Measurements from ENCODE around the gene PDE1C. TPM values are rescaled to one million over a fixed set of nuclear protein-coding genes. Genes with fewer than 3 reads are reported as not detected.

The PDE1C gene
- total and polyA plus RNA-seq, 2 donors (not counting 1 experiment from before 2014, with no cell fraction given): 0.52 TPM; not detected in 1

DNA sequence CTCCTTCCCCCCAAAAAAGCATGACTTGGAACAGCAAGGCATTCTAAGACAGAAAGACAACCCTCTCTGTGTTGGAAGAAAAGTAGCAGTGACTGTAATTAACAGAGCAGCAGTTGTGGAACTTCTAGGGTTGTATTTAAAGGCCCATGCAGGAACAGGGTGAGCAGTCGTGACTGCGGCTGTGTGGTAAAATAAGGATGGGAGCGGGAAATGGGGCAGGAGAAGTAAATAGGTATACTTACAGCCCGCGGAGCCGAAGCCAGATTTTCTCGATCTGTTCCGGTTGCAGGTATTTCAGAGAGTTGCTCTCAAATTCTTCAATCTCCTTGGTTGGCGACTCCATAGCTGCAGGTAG, 179 bp downstream of the PDE1C start:
- no peak overlapping the region for H3K4me2 ChIP-seq (replicated peaks; ENCODE audit: low read depth, low read length, poor library complexity, severe bottlenecking)
- Mint-ChIP-seq H3K9me3 (ENCODE audit: insufficient read depth) (no peaks in the 10 kb centered on the region), H3K4me1 (no peaks in the 10 kb centered on the region), H3K4me3 (no peak overlapping the region), H3K27ac (no peak overlapping the region), H3K27me3 (peaks cover 47% of the 10 kb centered on the region)
- H3K4me1 ChIP-seq (ENCODE audit: control insufficient read depth in 2 of 2, insufficient read depth in 2 of 2, low read length in 2 of 2): no peaks in the 10 kb centered on the region
- no peak overlapping the region for H3K4me3 ChIP-seq (ENCODE audit: control extremely low read depth in 1 of 5, extremely low read depth in 1 of 5, insufficient read depth in 1 of 5, low read depth in 2 of 5, low read length in 4 of 5)
- no peaks in the 10 kb centered on the region for H3K36me3 ChIP-seq (replicated peaks in 1 of 2; ENCODE audit: control extremely low read depth in 1 of 2, control insufficient read depth in 1 of 2, extremely low read depth in 1 of 2, insufficient read depth in 2 of 2, low read length in 1 of 2)
- intact Hi-C loops (cut with micrococcal nuclease): no loop called here
- CTCF ChIA-PET: no interaction called here
- DNase-seq (no peak), ATAC-seq (ENCODE audit: low read depth) (no peak)
- no peak overlapping the region for H2AFZ ChIP-seq (ENCODE audit: insufficient read depth, low read depth, low read length, poor library complexity, severe bottlenecking)
- H3K27ac ChIP-seq (ENCODE audit: low read length in 2 of 2): no peak overlapping the region
- TF ChIP-seq, protein P1, sequence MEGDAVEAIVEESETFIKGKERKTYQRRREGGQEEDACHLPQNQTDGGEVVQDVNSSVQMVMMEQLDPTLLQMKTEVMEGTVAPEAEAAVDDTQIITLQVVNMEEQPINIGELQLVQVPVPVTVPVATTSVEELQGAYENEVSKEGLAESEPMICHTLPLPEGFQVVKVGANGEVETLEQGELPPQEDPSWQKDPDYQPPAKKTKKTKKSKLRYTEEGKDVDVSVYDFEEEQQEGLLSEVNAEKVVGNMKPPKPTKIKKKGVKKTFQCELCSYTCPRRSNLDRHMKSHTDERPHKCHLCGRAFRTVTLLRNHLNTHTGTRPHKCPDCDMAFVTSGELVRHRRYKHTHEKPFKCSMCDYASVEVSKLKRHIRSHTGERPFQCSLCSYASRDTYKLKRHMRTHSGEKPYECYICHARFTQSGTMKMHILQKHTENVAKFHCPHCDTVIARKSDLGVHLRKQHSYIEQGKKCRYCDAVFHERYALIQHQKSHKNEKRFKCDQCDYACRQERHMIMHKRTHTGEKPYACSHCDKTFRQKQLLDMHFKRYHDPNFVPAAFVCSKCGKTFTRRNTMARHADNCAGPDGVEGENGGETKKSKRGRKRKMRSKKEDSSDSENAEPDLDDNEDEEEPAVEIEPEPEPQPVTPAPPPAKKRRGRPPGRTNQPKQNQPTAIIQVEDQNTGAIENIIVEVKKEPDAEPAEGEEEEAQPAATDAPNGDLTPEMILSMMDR (IDR thresholded peaks at IDR 0.05): no peak
- no peak for TF ChIP-seq EZH2 (IDR thresholded peaks at IDR 0.05; ENCODE audit: borderline replicate concordance, insufficient read depth, low read depth, low read length, poor library complexity, severe bottlenecking)
- no peaks in the 10 kb centered on the region for H4K20me1 ChIP-seq (ENCODE audit: control insufficient read depth, insufficient read depth, low read length, poor library complexity, severe bottlenecking)
- POLR2A ChIA-PET: no interaction called here
- H3K9me3 ChIP-seq (ENCODE audit: control extremely low read depth in 1 of 3, control insufficient read depth in 2 of 3, insufficient read depth in 1 of 3, low read length in 2 of 3): peaks cover 0 to 6% (median 0%) of the 10 kb centered on the region in 3 donors
- H3K27me3 ChIP-seq (replicated peaks in 1 of 4; ENCODE audit: control extremely low read depth in 1 of 4, control insufficient read depth in 3 of 4, insufficient read depth in 4 of 4, low read length in 3 of 4): peaks cover 0 to 13% (median 6%) of the 10 kb centered on the region in 4 experiments
- H3K79me2 ChIP-seq (ENCODE audit: control insufficient read depth, insufficient read depth, low read length): no peaks in the 10 kb centered on the region
- 22% methylated on average over 9 of the region's 9 CpGs for WGBS (ENCODE audit: insufficient coverage)
- no peak overlapping the region for H3K9ac ChIP-seq (ENCODE audit: low read length)

DNA sequence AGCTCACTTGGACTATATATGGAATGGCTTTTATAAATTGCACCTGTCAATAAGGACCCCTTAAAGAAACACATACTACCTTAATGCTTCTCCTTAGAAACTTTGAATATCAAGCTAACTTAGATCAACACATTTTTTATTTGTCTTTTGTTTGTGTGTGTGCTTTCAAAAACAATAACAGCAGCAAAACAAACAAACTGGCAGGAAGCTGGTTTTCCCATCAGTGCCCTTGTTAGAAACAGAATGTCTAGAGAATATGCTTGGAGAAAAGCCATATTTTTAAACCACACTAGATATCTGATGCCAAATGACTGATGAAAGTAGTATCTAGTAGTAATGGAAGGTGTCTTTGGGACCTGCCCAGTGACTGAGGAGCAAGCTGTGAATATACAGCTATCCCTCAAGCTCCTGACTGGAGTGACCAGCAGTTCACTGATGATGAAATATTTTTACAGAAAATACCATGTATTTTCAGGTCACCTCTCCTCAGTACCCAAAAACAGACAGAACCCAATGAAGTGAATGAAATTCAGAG, 1.0 kb downstream of the PDE1C start:
- Histone ChIP-seq H3K4me1 (ENCODE audit: control insufficient read depth in 2 of 2, insufficient read depth in 2 of 2, low read length in 2 of 2) (no peaks in the 10 kb centered on the region), H4K20me1 (ENCODE audit: control insufficient read depth, insufficient read depth, low read length, poor library complexity, severe bottlenecking) (no peaks in the 10 kb centered on the region), H3K4me2 (replicated peaks; ENCODE audit: low read depth, low read length, poor library complexity, severe bottlenecking) (no peak overlapping the region), H3K4me3 (ENCODE audit: control extremely low read depth in 1 of 5, extremely low read depth in 1 of 5, insufficient read depth in 1 of 5, low read depth in 2 of 5, low read length in 4 of 5) (no peak overlapping the region), H3K27ac (ENCODE audit: low read length in 2 of 2) (no peak overlapping the region), H3K9ac (ENCODE audit: low read length) (no peak overlapping the region), H3K27me3 (replicated peaks in 1 of 4; ENCODE audit: control extremely low read depth in 1 of 4, control insufficient read depth in 3 of 4, insufficient read depth in 4 of 4, low read length in 3 of 4) (peaks cover 0 to 13% (median 6%) of the 10 kb centered on the region in 4 experiments), H3K9me3 (ENCODE audit: control extremely low read depth in 1 of 3, control insufficient read depth in 2 of 3, insufficient read depth in 1 of 3, low read length in 2 of 3) (peaks cover 0 to 6% (median 0%) of the 10 kb centered on the region in 3 donors), H2AFZ (ENCODE audit: insufficient read depth, low read depth, low read length, poor library complexity, severe bottlenecking) (no peak overlapping the region), H3K79me2 (ENCODE audit: control insufficient read depth, insufficient read depth, low read length) (no peaks in the 10 kb centered on the region), H3K36me3 (replicated peaks in 1 of 2; ENCODE audit: control extremely low read depth in 1 of 2, control insufficient read depth in 1 of 2, extremely low read depth in 1 of 2, insufficient read depth in 2 of 2, low read length in 1 of 2) (no peaks in the 10 kb centered on the region)
- H3K4me1 Mint-ChIP-seq: no peaks in the 10 kb centered on the region
- no peak overlapping the region for H3K4me3 Mint-ChIP-seq
- peaks cover 42% of the 10 kb centered on the region for H3K27me3 Mint-ChIP-seq
- ChIA-PET POLR2A (no interaction called here), CTCF (no interaction called here)
- intact Hi-C loops (cut with micrococcal nuclease): no loop called here
- DNase-seq: no peak
- H3K9me3 Mint-ChIP-seq (ENCODE audit: insufficient read depth): no peaks in the 10 kb centered on the region
- H3K27ac Mint-ChIP-seq: no peak overlapping the region
- ATAC-seq (ENCODE audit: low read depth): no peak
- TF ChIP-seq, protein P1 (IDR thresholded peaks at IDR 0.05): no peak
- no peak for TF ChIP-seq EZH2 (IDR thresholded peaks at IDR 0.05; ENCODE audit: borderline replicate concordance, insufficient read depth, low read depth, low read length, poor library complexity, severe bottlenecking)
